Upper lobe of left lung (tissue), 6 donors: ENCODE results near the gene ZNF514. TPM values are rescaled to one million over a fixed set of nuclear protein-coding genes. Genes with fewer than 3 reads are reported as not detected.

Experiments used
- ATAC-seq, 2 donors: fragments of 200-7000 bp; cut with Tn5 transposase; one replicate each; pipeline ENCODE4 v1.9.1; 2022; ENCODE audit warnings: mild to moderate bottlenecking in 2 of 2, moderate library complexity in 2 of 2; ENCODE audit not compliant: low FRiP score in 2 of 2
- DNase-seq, 2 donors: peaks; one replicate each; pipeline ENCODE4 v3.0.0-alpha.2; 2019 to 2020
- H3K27ac ChIP-seq, 4 donors: fragments of 200-600 bp; sonication (generic); one replicate each; pipeline ENCODE4 v1.5.1; 2016 to 2019
- H3K27me3 ChIP-seq, 4 donors: fragments of 200-600 bp; sonication (generic); one replicate each; pipeline ENCODE4 v1.5.1; 2017 to 2019
- H3K36me3 ChIP-seq, 4 donors: fragments of 200-600 bp; sonication (generic); one replicate each; pipeline ENCODE4 v1.5.1; 2016 to 2019
- H3K4me1 ChIP-seq, 4 donors: fragments of 200-600 bp; sonication (generic); one replicate each; pipeline ENCODE4 v1.5.1; 2018 to 2019
- H3K4me3 ChIP-seq, 4 donors: fragments of 200-600 bp; sonication (generic); one replicate each; pipeline ENCODE4 v1.5.1; 2017 to 2019; ENCODE audit warnings: mild to moderate bottlenecking in 2 of 4, moderate library complexity in 1 of 4
- H3K9me3 ChIP-seq, 4 donors: fragments of 200-600 bp; sonication (generic); one replicate each; pipeline ENCODE4 v1.5.1; 2018 to 2019
- EP300 ChIP-seq, 4 donors: sonication (generic); formaldehyde crosslinking; IDR thresholded peaks; one replicate each; pipeline ENCODE4 v1.5.1; 2017; ENCODE audit warnings: antibody characterized with exemption in 4 of 4, control low read depth in 2 of 4
- POLR2A ChIP-seq, 4 donors: fragments of 450-650 bp; IDR thresholded peaks; one replicate each; pipeline ENCODE4 v1.5.1; 2016 to 2017; ENCODE audit warnings: antibody characterized with exemption in 4 of 4, mild to moderate bottlenecking in 2 of 4
- POLR2AphosphoS5 ChIP-seq, 2 donors: sonication (generic); formaldehyde crosslinking; IDR thresholded peaks; one replicate each; pipeline ENCODE4 v1.5.1; 2017; ENCODE audit warnings: antibody characterized with exemption in 2 of 2
- WGBS, 2 donors: methylation state at CpG; one replicate each; pipeline ENCODE4 v1.1.5; 2017 to 2018; 5-methylcytosine and 5-hydroxymethylcytosine counted together
- total RNA-seq, 6 donors: library from RNA; depleted of rRNA in 4 of 6; stranded (reverse); fragments of >200 nt in 4 of 6; gene quantifications; one replicate each; pipeline versions ENCODE4 v1.1.0 to v1.2.1, GENCODE V29; 2016 to 2021
- TF ChIP-seq, protein P1 (sequence below), 6 experiments: fragments of 450-650 bp in 4 of 6; fragments of 200-600 bp in 2 of 6; sonication (generic) in 2 of 6; IDR thresholded peaks; one replicate each; pipeline ENCODE4 v1.5.1; 2016 to 2019; ENCODE audit warnings: antibody characterized with exemption in 6 of 6
- donor health status: DM: no; HTN: no; CAD: no; lungs with moderate emphysema.
- donor health status: DM: no; HTN: yes; CAD: no; lungs with severe emphysema.

Gene ZNF514
- total RNA-seq, result 10 to 100 TPM; 12.5 to 49.2 (median 15.9) TPM

DNA sequence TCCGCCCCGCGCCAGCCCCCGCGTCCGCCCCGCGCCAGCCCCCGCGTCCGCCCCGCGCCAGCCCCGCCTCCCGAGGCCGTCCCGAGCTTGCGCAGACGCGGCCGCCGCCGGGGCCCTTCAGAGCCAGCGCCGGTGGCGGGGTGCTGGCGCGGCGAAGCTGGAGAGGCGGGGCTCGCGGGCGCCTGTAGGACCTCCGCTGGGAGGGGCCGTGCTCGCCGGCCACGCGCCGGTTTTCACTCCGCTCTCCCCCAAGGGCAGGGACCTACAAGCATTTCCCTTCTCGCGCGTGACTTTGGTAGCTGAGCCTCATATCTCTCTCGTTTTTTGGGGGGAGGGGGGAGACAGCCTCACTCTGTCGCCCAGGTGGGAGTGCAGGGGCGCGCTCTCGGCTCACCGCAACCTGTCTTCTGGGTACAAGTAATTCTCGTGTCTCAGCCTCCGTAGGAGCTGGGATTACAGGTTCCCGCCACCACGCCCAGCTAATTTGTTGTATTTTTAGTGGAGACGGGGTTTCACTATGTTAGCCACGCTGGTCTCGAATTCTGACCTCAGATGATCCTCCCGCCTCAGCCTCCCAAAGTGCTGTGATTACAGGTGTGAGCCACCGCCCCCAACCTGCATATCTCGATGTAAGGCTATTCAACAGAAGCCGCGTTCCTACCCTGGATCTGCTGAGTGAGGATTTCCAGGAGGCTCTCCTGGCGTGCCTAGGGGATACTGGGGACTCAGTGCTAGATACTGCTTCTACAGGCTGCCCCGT lies at the start of gene ZNF514:
TSS of gene ZNF514 (minus strand) at position 159 of the 760 bp plus-strand sequence. CDS start 6,595 bp downstream, outside the sequence.
- peak within 1 kb of the TSS; percentile 54 to 87 (median 64) for H3K4me3 ChIP-seq
- WGBS, 2 donors, result 22 to 39% methylated on average over 19 to 30 of the region's 64 CpGs
- peak within 1 kb of the TSS; percentile 73 to 87 (median 78) for H3K27ac ChIP-seq
- peaks cover 14 to 31% (median 15%) of the 10 kb centered on the region in 4 donors for H3K4me1 ChIP-seq
- TF ChIP-seq POLR2A (IDR thresholded peaks at IDR 0.05), result peak in 2 of 4 donors; percentile 12 to 27
- no peak for TF ChIP-seq EP300 (IDR thresholded peaks at IDR 0.05)
- peak in 1 of 2 donors; percentile 7 for TF ChIP-seq POLR2AphosphoS5 (IDR thresholded peaks at IDR 0.05)
- TF ChIP-seq, protein P1, sequence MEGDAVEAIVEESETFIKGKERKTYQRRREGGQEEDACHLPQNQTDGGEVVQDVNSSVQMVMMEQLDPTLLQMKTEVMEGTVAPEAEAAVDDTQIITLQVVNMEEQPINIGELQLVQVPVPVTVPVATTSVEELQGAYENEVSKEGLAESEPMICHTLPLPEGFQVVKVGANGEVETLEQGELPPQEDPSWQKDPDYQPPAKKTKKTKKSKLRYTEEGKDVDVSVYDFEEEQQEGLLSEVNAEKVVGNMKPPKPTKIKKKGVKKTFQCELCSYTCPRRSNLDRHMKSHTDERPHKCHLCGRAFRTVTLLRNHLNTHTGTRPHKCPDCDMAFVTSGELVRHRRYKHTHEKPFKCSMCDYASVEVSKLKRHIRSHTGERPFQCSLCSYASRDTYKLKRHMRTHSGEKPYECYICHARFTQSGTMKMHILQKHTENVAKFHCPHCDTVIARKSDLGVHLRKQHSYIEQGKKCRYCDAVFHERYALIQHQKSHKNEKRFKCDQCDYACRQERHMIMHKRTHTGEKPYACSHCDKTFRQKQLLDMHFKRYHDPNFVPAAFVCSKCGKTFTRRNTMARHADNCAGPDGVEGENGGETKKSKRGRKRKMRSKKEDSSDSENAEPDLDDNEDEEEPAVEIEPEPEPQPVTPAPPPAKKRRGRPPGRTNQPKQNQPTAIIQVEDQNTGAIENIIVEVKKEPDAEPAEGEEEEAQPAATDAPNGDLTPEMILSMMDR (IDR thresholded peaks at IDR 0.05), result no peak
- ATAC-seq (peak; percentile 80 to 97), DNase-seq (peak; percentile 84 to 97)
- H3K27me3 ChIP-seq, result no peaks in the 10 kb centered on the region
- H3K36me3 ChIP-seq, result peaks cover 0 to 12% (median 7%) of the 10 kb centered on the region in 4 donors
- H3K9me3 ChIP-seq, result peaks cover 0 to 7% (median 2%) of the 10 kb centered on the region in 4 donors

DNA sequence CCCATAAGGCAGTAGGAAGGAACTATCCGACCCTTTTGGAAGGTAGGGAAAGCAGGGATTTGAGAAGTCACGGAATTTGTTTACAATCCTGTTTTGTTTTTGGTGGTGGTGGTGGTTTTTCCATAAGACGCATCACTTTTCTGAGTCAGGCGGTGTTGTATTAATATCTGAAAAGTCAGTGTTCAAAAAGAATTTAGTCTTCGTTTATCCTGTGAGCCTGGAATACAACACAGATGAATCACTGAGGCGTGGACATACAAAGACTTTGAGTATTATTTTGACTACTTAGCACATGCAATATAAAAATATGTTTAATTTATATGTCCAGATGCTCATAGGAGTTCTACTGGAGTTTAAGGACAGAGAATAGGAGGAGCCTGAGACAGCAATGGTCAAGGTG lies 48.5 kb upstream of the ZNF514 start:
- H3K27ac ChIP-seq, result no peak overlapping the region
- WGBS, 2 donors, result 74 to 80% methylated on average over 6 of the region's 6 CpGs

DNA sequence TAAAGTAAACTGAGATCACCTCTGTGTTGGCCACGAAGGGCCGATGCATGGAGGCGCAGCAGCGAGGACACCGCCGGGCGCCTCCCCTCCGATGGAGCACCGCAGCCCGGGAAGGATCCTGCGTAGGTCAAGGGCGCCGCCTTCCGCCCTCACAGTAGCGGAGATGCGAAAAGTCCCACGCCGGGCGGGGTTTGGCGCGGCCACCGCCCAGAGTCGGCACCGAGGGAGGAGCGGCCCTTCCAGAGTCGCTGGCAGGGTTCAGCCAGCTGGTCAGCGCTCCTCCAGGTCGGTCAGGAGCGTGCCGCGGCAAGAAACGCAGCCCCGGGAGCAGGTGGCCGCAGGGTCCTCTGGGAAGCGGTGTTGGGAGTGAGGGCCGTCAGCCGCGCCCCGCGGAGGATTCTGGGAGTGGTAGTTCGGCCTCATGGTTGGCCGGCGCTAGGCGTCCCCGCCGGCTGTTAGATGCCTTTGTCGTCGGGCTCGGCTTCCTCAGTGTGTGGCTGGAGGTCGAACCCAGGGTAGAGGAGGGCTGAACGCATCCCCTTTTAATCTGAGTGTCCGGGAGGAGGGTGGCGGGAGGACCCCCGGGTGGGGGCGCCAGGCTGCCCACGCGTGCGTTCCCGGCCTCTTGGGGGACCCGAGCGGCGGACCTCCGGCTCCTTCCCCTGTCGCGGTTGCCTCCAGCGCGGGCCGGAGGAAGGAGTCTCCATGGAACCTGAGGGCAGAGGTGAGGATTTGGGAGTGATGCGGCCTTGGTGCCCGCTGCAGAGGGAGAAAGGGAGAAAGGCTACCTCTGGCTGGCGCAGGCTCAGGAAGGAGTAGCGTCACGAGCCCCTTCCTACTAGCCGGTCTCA lies 47.7 kb upstream of the ZNF514 start, which contains the start of gene ZNF892:
TSS of gene ZNF892 (plus strand) at position 411 of the 851 bp plus-strand sequence. CDS start at position 706, 295 bp downstream.
- peak within 1 kb of the TSS; percentile 40 to 95 (median 75) for H3K4me3 ChIP-seq
- H3K27me3 ChIP-seq, result no peaks in the 10 kb centered on the region
- H3K4me1 ChIP-seq, result peaks cover 7 to 18% (median 15%) of the 10 kb centered on the region in 4 donors
- peaks cover 9 to 21% (median 15%) of the 10 kb centered on the region in 4 donors for H3K9me3 ChIP-seq
- H3K27ac ChIP-seq, result peak within 1 kb of the TSS; percentile 85 to 92 (median 89)
- TF ChIP-seq EP300 (IDR thresholded peaks at IDR 0.05), result no peak
- TF ChIP-seq POLR2A (IDR thresholded peaks at IDR 0.05), result peak in 1 of 4 donors; percentile 73
- TF ChIP-seq, protein P1 (IDR thresholded peaks at IDR 0.05), result peak in 3 of 6 experiments; percentile 29 to 76 (median 38)
- peak; percentile 49 to 82 for TF ChIP-seq POLR2AphosphoS5 (IDR thresholded peaks at IDR 0.05)
- DNase-seq (peak; percentile 92 to 96), ATAC-seq (peak; percentile 98 to 99)
- 2% methylated on average over 62 of the region's 74 CpGs; no CpG with 5 or more reads in 1 of the 2 donors for WGBS, 2 donors
- H3K36me3 ChIP-seq, result peaks cover 2 to 23% (median 13%) of the 10 kb centered on the region in 4 donors

More for the DNA sequence above, 48.5 kb upstream of the ZNF514 start:
- peaks cover 7 to 18% (median 15%) of the 10 kb centered on the region in 4 donors for H3K4me1 ChIP-seq
- ATAC-seq (no peak), DNase-seq (no peak)
- peaks cover 16 to 29% (median 23%) of the 10 kb centered on the region in 4 donors for H3K9me3 ChIP-seq
- peak overlapping the region in 3 of 4 donors; percentile 72 to 95 (median 78) for H3K4me3 ChIP-seq
- peaks cover 10 to 30% (median 21%) of the 10 kb centered on the region in 4 donors for H3K36me3 ChIP-seq
- H3K27me3 ChIP-seq, result no peaks in the 10 kb centered on the region
- TF ChIP-seq, protein P1 (IDR thresholded peaks at IDR 0.05), result no peak
- TF ChIP-seq POLR2A (IDR thresholded peaks at IDR 0.05) (no peak), EP300 (IDR thresholded peaks at IDR 0.05) (no peak), POLR2AphosphoS5 (IDR thresholded peaks at IDR 0.05) (no peak)

DNA sequence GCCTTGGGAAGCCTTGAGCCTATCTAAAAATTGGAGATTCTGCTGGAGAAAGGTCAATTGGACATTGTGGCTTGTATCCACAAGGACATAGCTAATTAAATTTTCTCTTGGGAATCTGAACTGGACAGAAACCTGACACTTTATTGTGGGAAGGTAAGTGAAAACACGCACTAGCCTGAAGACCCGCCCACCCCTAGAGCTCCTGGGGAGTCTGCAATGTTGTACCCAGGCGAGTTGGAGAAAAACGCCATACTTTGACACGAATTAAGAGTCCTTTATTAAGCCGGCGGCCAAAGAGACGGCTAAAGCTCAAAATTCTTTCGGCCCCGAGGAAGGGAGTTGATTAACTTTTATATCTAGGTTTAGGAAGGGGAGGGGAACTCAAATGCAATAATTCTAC lies 46.4 kb upstream of the ZNF514 start:
- Histone ChIP-seq H3K4me1 (peaks cover 7 to 18% (median 15%) of the 10 kb centered on the region in 4 donors), H3K36me3 (peaks cover 0 to 11% (median 2%) of the 10 kb centered on the region in 4 donors), H3K4me3 (peak overlapping the region in 2 of 4 donors; percentile 78 to 95), H3K27me3 (no peaks in the 10 kb centered on the region), H3K27ac (no peak overlapping the region), H3K9me3 (peaks cover 0 to 9% (median 3%) of the 10 kb centered on the region in 4 donors)
- no peak for TF ChIP-seq POLR2AphosphoS5 (IDR thresholded peaks at IDR 0.05)
- TF ChIP-seq, protein P1 (IDR thresholded peaks at IDR 0.05), result no peak
- TF ChIP-seq EP300 (IDR thresholded peaks at IDR 0.05), result no peak
- no peak for TF ChIP-seq POLR2A (IDR thresholded peaks at IDR 0.05)
- DNase-seq (no peak), ATAC-seq (no peak)
- 49 to 54% methylated on average over 10 of the region's 10 CpGs for WGBS, 2 donors
